SK-N-SH treated with all-trans-retinoic acid at 6 μM for 48 hours (cell line): ENCODE results near the gene TMEM59L.

Experiments used
- ARNTL ChIP-seq: fragments of 450-650 bp; formaldehyde crosslinking; IDR thresholded peaks from 2 replicates; pipeline ENCODE4 v1.5.0; 2020; ENCODE audit warnings: low read depth, mild to moderate bottlenecking, moderate library complexity, borderline replicate concordance
- CSDC2 ChIP-seq: fragments of 250-450 bp; sonication (Bioruptor Pico); IDR thresholded peaks from 2 replicates; pipeline ENCODE4 v1.5.0; 2020; ENCODE audit warnings: mild to moderate bottlenecking, moderate library complexity
- CSRNP3 ChIP-seq: fragments of 250-450 bp; sonication (Bioruptor Pico); IDR thresholded peaks from 2 replicates; pipeline ENCODE4 v1.5.1; 2021; ENCODE audit warnings: mild to moderate bottlenecking, moderate library complexity
- ESRRG ChIP-seq: fragments of 250-450 bp; sonication (Bioruptor Pico); IDR thresholded peaks from 2 replicates; pipeline ENCODE4 v1.6.1; 2021; ENCODE audit warnings: mild to moderate bottlenecking
- ISL1 ChIP-seq: fragments of 250-450 bp; sonication (Bioruptor Pico); IDR thresholded peaks from 2 replicates; pipeline ENCODE4 v2.1.2; 2022; ENCODE audit warnings: mild to moderate bottlenecking, moderate library complexity
- RARB ChIP-seq: fragments of 250-450 bp; sonication (Bioruptor Pico); IDR thresholded peaks from 2 replicates; pipeline ENCODE4 v1.8.0; 2021; ENCODE audit warnings: mild to moderate bottlenecking, moderate library complexity
- SNAI2 ChIP-seq: fragments of 250-450 bp; sonication (Bioruptor Pico); IDR thresholded peaks from 2 replicates; pipeline ENCODE4 v1.5.0; 2020; ENCODE audit warnings: mild to moderate bottlenecking, moderate library complexity
- TOX ChIP-seq: fragments of 250-450 bp; sonication (Bioruptor Pico); IDR thresholded peaks from 2 replicates; pipeline ENCODE4 v1.8.0; 2021; ENCODE audit warnings: mild to moderate bottlenecking, moderate library complexity, borderline replicate concordance
- TSHZ2 ChIP-seq: fragments of 250-450 bp; sonication (Bioruptor Pico); IDR thresholded peaks from 2 replicates; pipeline ENCODE4 v1.5.0; 2020; ENCODE audit warnings: mild to moderate bottlenecking, moderate library complexity
- ZFP3 ChIP-seq: fragments of 250-450 bp; sonication (Bioruptor Pico); IDR thresholded peaks from 2 replicates; pipeline ENCODE4 v1.5.0; 2020; ENCODE audit warnings: mild to moderate bottlenecking, moderate library complexity
- ZFP30 ChIP-seq: fragments of 450-650 bp; formaldehyde crosslinking; IDR thresholded peaks from 2 replicates; pipeline ENCODE4 v1.5.0; 2022; ENCODE audit warnings: mild to moderate bottlenecking, moderate library complexity
- ZNF565 ChIP-seq: fragments of 450-650 bp; formaldehyde crosslinking; conservative IDR thresholded peaks from 2 replicates; pipeline ENCODE4 v1.5.0; 2020; ENCODE audit warnings: low read depth, mild to moderate bottlenecking, moderate library complexity
- TF ChIP-seq, protein P1 (sequence below): fragments of 250-450 bp; sonication (Bioruptor Pico); IDR thresholded peaks from 2 replicates; pipeline ENCODE4 v1.8.0; 2020; ENCODE audit warnings: mild to moderate bottlenecking, moderate library complexity, borderline replicate concordance
- TF ChIP-seq, protein P2 (sequence below): fragments of 250-450 bp; sonication (Bioruptor Pico); IDR thresholded peaks from 2 replicates; pipeline ENCODE4 v1.5.1; 2020; ENCODE audit warnings: low read depth, mild to moderate bottlenecking, moderate library complexity

- TF ChIP-seq ZFP3 (CRISPR knock-in tag) (no peak), SNAI2 (CRISPR knock-in tag) (no peak), TSHZ2 (CRISPR knock-in tag) (no peak), ISL1 (no peak), ESRRG (CRISPR knock-in tag) (no peak), CSDC2 (no peak), TOX (CRISPR knock-in tag) (no peak), CSRNP3 (CRISPR knock-in tag) (no peak), ZFP30 (CRISPR knock-in tag) (no peak), ZNF565 (CRISPR knock-in tag) (no peak), RARB (CRISPR knock-in tag) (no peak), ARNTL (CRISPR knock-in tag) (no peak)
- TF ChIP-seq, protein P1, sequence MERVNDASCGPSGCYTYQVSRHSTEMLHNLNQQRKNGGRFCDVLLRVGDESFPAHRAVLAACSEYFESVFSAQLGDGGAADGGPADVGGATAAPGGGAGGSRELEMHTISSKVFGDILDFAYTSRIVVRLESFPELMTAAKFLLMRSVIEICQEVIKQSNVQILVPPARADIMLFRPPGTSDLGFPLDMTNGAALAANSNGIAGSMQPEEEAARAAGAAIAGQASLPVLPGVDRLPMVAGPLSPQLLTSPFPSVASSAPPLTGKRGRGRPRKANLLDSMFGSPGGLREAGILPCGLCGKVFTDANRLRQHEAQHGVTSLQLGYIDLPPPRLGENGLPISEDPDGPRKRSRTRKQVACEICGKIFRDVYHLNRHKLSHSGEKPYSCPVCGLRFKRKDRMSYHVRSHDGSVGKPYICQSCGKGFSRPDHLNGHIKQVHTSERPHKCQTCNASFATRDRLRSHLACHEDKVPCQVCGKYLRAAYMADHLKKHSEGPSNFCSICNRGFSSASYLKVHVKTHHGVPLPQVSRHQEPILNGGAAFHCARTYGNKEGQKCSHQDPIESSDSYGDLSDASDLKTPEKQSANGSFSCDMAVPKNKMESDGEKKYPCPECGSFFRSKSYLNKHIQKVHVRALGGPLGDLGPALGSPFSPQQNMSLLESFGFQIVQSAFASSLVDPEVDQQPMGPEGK (CRISPR knock-in tag), result no peak
- TF ChIP-seq, protein P2, sequence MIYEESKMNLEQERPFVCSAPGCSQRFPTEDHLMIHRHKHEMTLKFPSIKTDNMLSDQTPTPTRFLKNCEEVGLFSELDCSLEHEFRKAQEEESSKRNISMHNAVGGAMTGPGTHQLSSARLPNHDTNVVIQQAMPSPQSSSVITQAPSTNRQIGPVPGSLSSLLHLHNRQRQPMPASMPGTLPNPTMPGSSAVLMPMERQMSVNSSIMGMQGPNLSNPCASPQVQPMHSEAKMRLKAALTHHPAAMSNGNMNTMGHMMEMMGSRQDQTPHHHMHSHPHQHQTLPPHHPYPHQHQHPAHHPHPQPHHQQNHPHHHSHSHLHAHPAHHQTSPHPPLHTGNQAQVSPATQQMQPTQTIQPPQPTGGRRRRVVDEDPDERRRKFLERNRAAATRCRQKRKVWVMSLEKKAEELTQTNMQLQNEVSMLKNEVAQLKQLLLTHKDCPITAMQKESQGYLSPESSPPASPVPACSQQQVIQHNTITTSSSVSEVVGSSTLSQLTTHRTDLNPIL, result no peak
These were observed 23.0 kb upstream of the TMEM59L start for GRCh38 chr19:18589380-18590272.
